Astrocyte (in vitro differentiated cells and primary cell): Measurements from ENCODE around the gene SHQ1. TPM values are rescaled to one million over a fixed set of nuclear protein-coding genes. Genes with fewer than 3 reads are reported as not detected.

Source experiments
- DNase-seq: peaks from one replicate; pipeline ENCODE4 v3.0.0-alpha.2; 2010; ENCODE audit warnings: low read depth
- FAIRE-seq: peaks from 2 replicates; lab custom pipeline; 2011; peaks lifted over from hg19 to GRCh38; lab: Jason Lieb, UNC
- H2AFZ ChIP-seq: 2 replicates; pipeline ENCODE4 v1.6.0; 2012; ENCODE audit warnings: low read depth, low read length, inconsistent platforms
- H3K27ac ChIP-seq: 2 replicates; pipeline ENCODE4 v1.5.1; 2011; ENCODE audit warnings: low read depth, low read length, inconsistent platforms
- H3K27me3 ChIP-seq: 2 replicates; pipeline ENCODE4 v1.6.0; 2011; ENCODE audit warnings: low read length, inconsistent platforms; ENCODE audit not compliant: insufficient read depth
- H3K36me3 ChIP-seq: 2 replicates; pipeline ENCODE4 v1.5.1; 2011; ENCODE audit warnings: low read length, inconsistent platforms; ENCODE audit not compliant: insufficient read depth
- H3K4me1 ChIP-seq: 2 replicates; pipeline ENCODE4 v1.5.1; 2011; ENCODE audit warnings: low read length, inconsistent platforms; ENCODE audit not compliant: insufficient read depth
- H3K4me2 ChIP-seq: 2 replicates; pipeline ENCODE4 v1.6.0; 2012; ENCODE audit warnings: low read length, inconsistent platforms
- H3K4me3 ChIP-seq: 2 replicates; pipeline ENCODE4 v1.5.1; 2011; ENCODE audit warnings: low read depth, mild to moderate bottlenecking, low read length, inconsistent platforms; ENCODE audit not compliant: insufficient read depth
- H3K79me2 ChIP-seq: 2 replicates; pipeline ENCODE4 v1.6.0; 2012; ENCODE audit warnings: mild to moderate bottlenecking, low read length, inconsistent platforms; ENCODE audit not compliant: insufficient read depth
- H3K9ac ChIP-seq: 2 replicates; pipeline ENCODE4 v1.6.0; 2012; ENCODE audit warnings: mild to moderate bottlenecking, low read length, inconsistent platforms
- H3K9me3 ChIP-seq: 2 replicates; pipeline ENCODE4 v1.5.1; 2012; ENCODE audit warnings: low read depth, mild to moderate bottlenecking, low read length, inconsistent platforms; ENCODE audit not compliant: insufficient read depth
- H4K20me1 ChIP-seq: 2 replicates; pipeline ENCODE4 v1.6.0; 2012; ENCODE audit warnings: low read length, inconsistent platforms; ENCODE audit not compliant: insufficient read depth
- H3K27ac Mint-ChIP-seq: one replicate; pipeline ENCODE4 v1.8.0; 2021; ENCODE audit warnings: mild to moderate bottlenecking, mixed read lengths; ENCODE audit not compliant: unreplicated experiment
- H3K27me3 Mint-ChIP-seq: one replicate; pipeline ENCODE4 v1.8.0; 2021; ENCODE audit warnings: low read depth, mixed read lengths; ENCODE audit not compliant: unreplicated experiment
- H3K36me3 Mint-ChIP-seq: one replicate; pipeline ENCODE4 v1.8.0; 2021; ENCODE audit warnings: low read depth, mixed read lengths; ENCODE audit not compliant: unreplicated experiment
- H3K4me1 Mint-ChIP-seq: one replicate; pipeline ENCODE4 v1.8.0; 2021; ENCODE audit warnings: low read depth, mixed read lengths; ENCODE audit not compliant: unreplicated experiment
- H3K4me3 Mint-ChIP-seq: one replicate; pipeline ENCODE4 v1.8.0; 2021; ENCODE audit warnings: mild to moderate bottlenecking, moderate library complexity, mixed read lengths; ENCODE audit not compliant: unreplicated experiment
- H3K9me3 Mint-ChIP-seq: one replicate; pipeline ENCODE4 v1.8.0; 2021; ENCODE audit warnings: mild to moderate bottlenecking, mixed read lengths; ENCODE audit not compliant: unreplicated experiment
- CTCF ChIP-seq: IDR thresholded peaks from 2 replicates; pipeline ENCODE4 v1.5.1; 2011; ENCODE audit warnings: low read depth, mild to moderate bottlenecking, inconsistent platforms, low read length, moderate library complexity; ENCODE audit not compliant: insufficient read depth
- EZH2 ChIP-seq: IDR thresholded peaks from 2 replicates; pipeline ENCODE4 v1.6.1; 2012; ENCODE audit warnings: mild to moderate bottlenecking, low read length, inconsistent platforms; ENCODE audit not compliant: insufficient read depth
- total RNA-seq: library from RNA; stranded (reverse); gene quantifications from 2 replicates; pipeline ENCODE4 v1.2.1, GENCODE V29; 2021

The SHQ1 gene
- total RNA-seq, 1 donor from 2014 or later, result 28.4 TPM

GRCh38 chr3:72846166-72846565 lies 2.1 kb downstream of the SHQ1 start:
- Histone ChIP-seq H3K9me3 (no peaks in the 10 kb centered on the region), H3K27ac (no peak overlapping the region), H2AFZ (no peak overlapping the region), H3K4me1 (peaks cover 13% of the 10 kb centered on the region), H3K36me3 (peaks cover 8% of the 10 kb centered on the region), H3K4me2 (no peak overlapping the region), H3K79me2 (peaks cover 43% of the 10 kb centered on the region), H3K9ac (no peak overlapping the region), H3K4me3 (no peak overlapping the region), H4K20me1 (peaks cover 30% of the 10 kb centered on the region), H3K27me3 (peaks cover 3% of the 10 kb centered on the region)
- DNase-seq (no peak), FAIRE-seq (no peak)
- no peak for TF ChIP-seq CTCF
- TF ChIP-seq EZH2, result no peak
- Mint-ChIP-seq H3K27me3 (no peaks in the 10 kb centered on the region), H3K9me3 (no peaks in the 10 kb centered on the region), H3K4me1 (peaks cover 19% of the 10 kb centered on the region), H3K4me3 (peak overlapping the region; percentile 98), H3K27ac (no peak overlapping the region), H3K36me3 (peaks cover 4% of the 10 kb centered on the region)

GRCh38 chr3:72844436-72844993 lies 3.7 kb downstream of the SHQ1 start:
- peak; percentile 25 for DNase-seq
- Histone ChIP-seq H2AFZ (no peak overlapping the region), H3K4me1 (peaks cover 13% of the 10 kb centered on the region), H3K4me2 (no peak overlapping the region), H3K36me3 (peaks cover 12% of the 10 kb centered on the region), H3K27me3 (peaks cover 3% of the 10 kb centered on the region), H3K9me3 (no peaks in the 10 kb centered on the region), H3K27ac (no peak overlapping the region), H3K79me2 (peaks cover 43% of the 10 kb centered on the region), H3K9ac (no peak overlapping the region), H3K4me3 (no peak overlapping the region), H4K20me1 (peaks cover 30% of the 10 kb centered on the region)
- FAIRE-seq, result no peak
- no peaks in the 10 kb centered on the region for H3K27me3 Mint-ChIP-seq
- no peaks in the 10 kb centered on the region for H3K9me3 Mint-ChIP-seq
- peaks cover 4% of the 10 kb centered on the region for H3K36me3 Mint-ChIP-seq
- H3K27ac Mint-ChIP-seq, result no peak overlapping the region
- TF ChIP-seq EZH2 (no peak), CTCF (no peak)
- no peak overlapping the region for H3K4me3 Mint-ChIP-seq
- peaks cover 19% of the 10 kb centered on the region for H3K4me1 Mint-ChIP-seq

- H3K27me3 Mint-ChIP-seq, result no peaks in the 10 kb centered on the region
- no peaks in the 10 kb centered on the region for H3K9me3 ChIP-seq
- H3K36me3 ChIP-seq, result peaks cover 15% of the 10 kb centered on the region
- no peak overlapping the region for H3K27ac ChIP-seq
- no peak overlapping the region for H3K27ac Mint-ChIP-seq
- H3K4me1 Mint-ChIP-seq, result peaks cover 2% of the 10 kb centered on the region
- H3K4me1 ChIP-seq, result no peaks in the 10 kb centered on the region
- FAIRE-seq (no peak), DNase-seq (no peak)
- no peak overlapping the region for H3K9ac ChIP-seq
- H2AFZ ChIP-seq, result no peak overlapping the region
- peaks cover 6% of the 10 kb centered on the region for H3K79me2 ChIP-seq
- no peak overlapping the region for H3K4me2 ChIP-seq
- no peaks in the 10 kb centered on the region for H3K9me3 Mint-ChIP-seq
- no peaks in the 10 kb centered on the region for H3K27me3 ChIP-seq
- TF ChIP-seq EZH2 (no peak), CTCF (no peak)
- H3K4me3 ChIP-seq, result no peak overlapping the region
- H3K36me3 Mint-ChIP-seq, result peaks cover 17% of the 10 kb centered on the region
- H4K20me1 ChIP-seq, result peaks cover 12% of the 10 kb centered on the region
- H3K4me3 Mint-ChIP-seq, result no peak overlapping the region
These were observed 9.2 kb downstream of the SHQ1 start for GRCh38 chr3:72839057-72839456.
